NCI-H1417 (cell line): ENCODE measurements around the gene SAPCD2.

Experiments
- DNase-seq, 3 experiments: peaks; one replicate each; lab custom pipeline; 2025; lab: John Stamatoyannopoulos, UW

The SAPCD2 gene

DNA sequence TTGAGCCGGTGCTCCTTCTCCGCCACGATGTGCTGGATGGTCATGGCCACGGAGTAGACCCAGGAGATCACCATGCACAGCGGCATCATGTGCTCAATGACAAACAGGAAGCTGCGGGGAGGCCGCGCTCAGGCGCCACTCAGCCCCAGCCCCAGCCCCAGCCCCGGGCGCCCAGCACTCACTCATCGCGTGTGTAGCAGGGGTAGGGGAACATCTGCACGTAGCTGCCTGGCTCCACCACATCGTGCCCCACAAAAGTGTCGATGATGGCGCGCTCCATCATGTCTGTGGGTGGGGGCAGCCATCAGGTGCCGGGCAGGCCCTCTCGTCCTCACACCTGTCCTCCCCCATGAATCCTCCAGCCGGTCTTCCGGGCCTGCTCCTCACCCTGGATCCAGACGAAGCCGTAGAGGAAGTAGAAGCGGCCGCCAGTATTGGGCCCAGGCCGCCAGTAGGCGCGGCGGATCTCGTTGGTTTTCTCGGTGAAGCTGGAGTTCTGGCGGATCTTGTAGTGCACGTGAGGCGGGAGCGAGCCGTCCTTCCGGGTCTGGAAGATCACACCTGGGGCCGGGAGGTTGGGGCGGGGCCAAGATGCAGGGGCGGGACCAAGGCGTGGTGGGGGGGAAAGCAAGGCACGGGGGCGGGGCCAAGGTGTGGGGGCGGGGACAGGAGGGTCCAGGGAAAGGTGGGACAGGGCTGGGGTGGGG is 52.4 kb downstream of the SAPCD2 start:
- DNase-seq, result no peak

- no peak for DNase-seq
Observed at GRCh38 chr9:137017071-137017470, 53.3 kb downstream of the SAPCD2 start.

GRCh38 chr9:137016436-137016835 is 53.9 kb downstream of the SAPCD2 start:
- no peak for DNase-seq

DNA sequence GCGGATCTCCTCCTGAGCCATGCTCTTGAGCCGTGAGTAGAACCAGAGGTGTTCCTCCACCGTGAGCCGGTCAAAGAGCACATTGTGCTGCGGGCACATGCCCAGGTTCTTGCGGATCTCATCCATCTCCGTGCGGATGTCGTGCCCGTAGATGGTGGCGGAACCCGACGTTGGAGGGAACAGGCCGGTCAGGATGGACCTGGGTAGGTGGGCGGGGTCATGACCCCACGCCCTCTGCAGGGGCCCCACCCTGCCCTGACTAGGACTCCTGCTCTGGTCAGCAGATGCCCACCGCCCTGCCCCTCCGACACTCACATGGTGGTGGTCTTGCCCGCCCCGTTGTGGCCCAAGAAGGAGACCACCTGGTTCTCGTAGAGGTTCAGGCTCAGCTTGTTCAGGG is 54.4 kb downstream of the SAPCD2 start:
- no peak for DNase-seq

GRCh38 chr9:137015540-137015930 is 54.8 kb downstream of the SAPCD2 start:
- no peak for DNase-seq

DNA sequence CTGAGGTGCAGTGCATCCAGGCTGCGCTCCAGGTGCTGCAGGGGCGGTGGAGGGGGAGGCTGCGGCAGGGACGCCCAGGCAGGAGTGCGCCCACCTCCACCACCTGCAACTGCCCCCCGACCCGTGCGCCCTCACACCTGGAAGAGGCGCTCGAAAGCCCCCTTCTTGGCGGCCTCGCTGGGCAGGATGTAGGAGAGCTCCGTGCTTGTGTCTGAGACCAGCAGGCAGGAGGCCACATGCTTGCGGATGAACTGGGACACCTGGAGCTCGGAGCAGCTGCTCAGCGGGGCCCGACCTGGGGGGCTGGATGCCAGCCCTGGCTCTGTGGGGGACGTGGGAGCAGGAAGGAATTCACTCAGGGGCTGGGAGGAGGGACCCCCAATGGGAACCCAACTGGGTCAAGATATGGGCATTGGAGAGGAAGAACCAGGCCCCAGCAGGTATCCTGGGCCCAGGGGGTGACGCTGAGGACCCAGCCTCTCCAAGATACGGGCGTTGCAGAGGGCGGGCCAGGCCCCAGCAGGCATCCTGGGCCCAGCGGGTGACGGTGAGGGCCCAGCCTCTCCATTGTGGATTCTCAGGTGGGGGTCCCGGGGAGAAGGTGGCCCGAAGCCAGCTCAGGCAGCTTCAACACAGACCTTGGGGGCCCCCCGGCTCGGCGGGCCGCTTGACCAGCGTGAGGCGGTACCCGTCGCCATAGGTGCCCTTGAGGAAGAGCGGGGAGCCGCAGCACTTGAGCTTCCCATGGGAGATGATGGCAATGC is 55.4 kb downstream of the SAPCD2 start:
- DNase-seq, result no peak

DNA sequence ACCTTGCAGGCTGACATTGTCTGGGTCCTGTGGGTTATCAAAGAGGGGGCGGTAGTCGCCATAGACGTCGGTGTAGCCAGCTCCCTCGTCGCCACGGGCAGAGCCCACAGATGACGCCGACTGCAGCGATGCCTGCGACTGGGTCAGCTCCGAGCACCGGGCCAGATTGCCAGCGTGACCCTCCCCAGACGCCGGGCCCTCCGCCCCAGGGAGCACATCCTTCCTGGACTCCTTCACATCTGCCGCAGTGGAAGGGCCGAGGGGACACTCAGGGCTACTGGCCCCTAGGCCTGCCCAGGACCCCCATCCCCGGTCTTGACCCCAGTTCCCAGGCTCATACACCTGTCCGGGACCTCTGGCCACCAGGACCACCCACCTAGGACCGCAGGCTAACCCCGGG is 56.2 kb downstream of the SAPCD2 start:
- DNase-seq, result no peak

DNA sequence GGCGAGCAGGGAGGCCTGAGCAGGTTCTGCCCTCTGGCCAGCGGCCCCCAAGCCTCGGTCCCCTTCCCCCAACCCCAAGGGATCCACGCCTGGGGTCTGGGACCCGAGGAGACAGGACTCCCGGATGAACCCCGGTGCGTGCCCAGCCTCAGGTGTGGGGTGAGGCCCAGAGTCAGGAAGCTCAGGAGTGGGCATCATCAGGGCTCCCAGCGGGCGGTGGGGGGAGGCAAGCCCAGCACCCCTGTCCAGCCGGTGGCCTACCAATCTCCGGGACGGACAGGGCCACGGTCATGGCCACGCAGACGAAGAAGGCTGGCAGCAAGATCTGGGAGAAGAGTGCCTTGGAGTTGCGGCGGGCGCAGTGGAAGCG is 56.8 kb downstream of the SAPCD2 start:
- no peak for DNase-seq

DNA sequence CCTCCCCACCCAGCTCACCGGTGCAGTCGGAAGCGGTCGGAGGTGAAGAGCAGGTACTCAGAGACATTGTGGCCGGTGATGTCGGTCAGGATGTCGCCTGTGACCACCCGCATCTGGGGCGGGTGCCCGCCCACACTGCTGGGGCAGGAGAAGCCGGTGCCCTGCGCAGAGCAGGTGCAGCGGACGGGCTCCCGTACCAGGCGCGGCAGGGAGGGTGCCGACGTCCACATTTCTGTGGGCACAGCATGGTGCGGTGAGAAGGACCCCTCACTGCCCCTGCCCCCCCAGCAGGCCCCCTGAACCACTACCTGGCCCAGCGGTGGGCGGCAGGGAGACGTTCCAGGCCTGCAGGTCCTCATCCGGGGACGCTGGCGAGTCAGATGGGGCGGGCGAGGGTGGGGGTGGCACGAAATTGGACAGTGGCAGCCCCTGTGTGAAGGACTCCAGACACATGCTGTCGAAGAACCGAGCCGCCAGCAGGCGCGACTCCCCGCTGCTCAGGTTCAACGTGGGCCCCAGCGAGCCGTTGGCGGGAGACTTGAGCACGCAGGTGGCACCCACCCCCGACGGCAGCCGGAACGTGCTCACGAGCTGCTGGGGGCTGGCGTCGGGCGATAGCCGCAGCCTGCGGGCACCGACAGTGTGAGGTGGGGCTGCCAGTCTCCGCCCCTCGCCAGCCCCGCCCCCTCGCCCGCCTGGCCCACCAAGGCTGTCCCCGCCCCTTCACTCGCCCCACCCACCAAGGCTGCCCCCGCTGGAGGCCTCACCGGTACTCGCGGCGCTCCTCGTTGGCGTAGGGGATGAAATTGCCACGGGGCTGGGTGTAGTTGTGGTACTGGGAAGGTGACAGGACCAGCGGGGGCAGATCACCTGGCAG is 57.4 kb downstream of the SAPCD2 start:
- DNase-seq, result no peak
